ENCODE measurements around the gene SERAC1.

GRCh38 chr6:158067436-158068015, 100.5 kb downstream of the SERAC1 start:
- TF ChIP-seq CTCF (IDR thresholded peaks at IDR 0.05) (no peak), POLR2A (IDR thresholded peaks at IDR 0.05) (no peak)
